PC-9 (cell line): ENCODE measurements around the gene NPM1. TPM values are rescaled to one million over a fixed set of nuclear protein-coding genes. Genes with fewer than 3 reads are reported as not detected.
A peak's percentile ranks its signal among the peaks of the same experiment; 100 is the strongest.

ENCODE experiments used
- BruUV-seq: library from RNA; stranded (reverse); fragments of 400-500 nt; replicated peaks from 2 replicates; lab custom pipeline; 2021; lab: Mats Ljungman, UMichigan
- CTCF ChIA-PET: fragments of 300-600 bp; sonication (Branson Sonifier 250); formaldehyde crosslinking; loops from one replicate; lab custom pipeline; 2022; ENCODE audit warnings: antibody characterized with exemption; lab: Charles Lee
- POLR2A ChIA-PET: fragments of 300-600 bp; sonication (Branson Sonifier 250); formaldehyde crosslinking; loops from one replicate; lab custom pipeline; 2022; ENCODE audit warnings: antibody characterized with exemption; ENCODE audit not compliant: unreplicated experiment; lab: Charles Lee
- DNase-seq, 2 experiments: peaks; one replicate each; pipeline versions ENCODE4 v3.0.0 to v3.0.0-alpha.2; 2015 to 2022; ENCODE audit warnings: mixed read lengths in 1 of 2
- H2AFZ ChIP-seq: fragments of 200-600 bp; sonication (generic); 2 replicates; pipeline ENCODE4 v1.8.1; 2017; ENCODE audit warnings: antibody characterized with exemption
- H3F3A ChIP-seq: fragments of 200-600 bp; sonication (generic); 2 replicates; pipeline ENCODE4 v1.8.1; 2017; ENCODE audit warnings: antibody characterized with exemption, mild to moderate bottlenecking, low read depth; ENCODE audit not compliant: insufficient read depth
- H3K27ac ChIP-seq: fragments of 200-600 bp; sonication (generic); 2 replicates; pipeline ENCODE4 v1.6.1; 2016; ENCODE audit warnings: mixed run types
- H3K27me3 ChIP-seq: fragments of 200-600 bp; sonication (generic); 2 replicates; pipeline ENCODE4 v1.6.1; 2016; ENCODE audit warnings: low read depth, mixed run types; ENCODE audit not compliant: insufficient read depth
- H3K36me3 ChIP-seq: fragments of 200-600 bp; sonication (generic); 2 replicates; pipeline ENCODE4 v1.6.1; 2016; ENCODE audit warnings: low read depth, mixed run types
- H3K4me1 ChIP-seq: fragments of 200-600 bp; sonication (generic); replicated peaks from 2 replicates; pipeline ENCODE4 v1.6.1; 2016; ENCODE audit warnings: mixed run types; ENCODE audit not compliant: insufficient read depth
- H3K4me2 ChIP-seq: fragments of 200-600 bp; sonication (generic); 2 replicates; pipeline ENCODE4 v1.6.1; 2017; ENCODE audit warnings: mixed run types
- H3K4me3 ChIP-seq: fragments of 200-600 bp; sonication (generic); 2 replicates; pipeline ENCODE4 v1.6.1; 2016; ENCODE audit warnings: mixed run types
- H3K79me2 ChIP-seq: fragments of 200-600 bp; sonication (generic); 2 replicates; pipeline ENCODE4 v1.6.1; 2017; ENCODE audit warnings: low read depth, mixed run types
- H3K9me2 ChIP-seq: fragments of 200-600 bp; sonication (generic); 2 replicates; pipeline ENCODE4 v1.8.1; 2017; ENCODE audit warnings: mild to moderate bottlenecking; ENCODE audit not compliant: insufficient read depth
- H3K9me3 ChIP-seq: fragments of 200-600 bp; sonication (generic); 2 replicates; pipeline ENCODE4 v1.8.1; 2016; ENCODE audit warnings: low read depth; ENCODE audit not compliant: insufficient read depth
- H4K20me1 ChIP-seq: fragments of 200-600 bp; sonication (generic); 2 replicates; pipeline ENCODE4 v1.8.1; 2017; ENCODE audit not compliant: insufficient read depth
- CTCF ChIP-seq: fragments of 200-600 bp; sonication (generic); conservative IDR thresholded peaks from 2 replicates; pipeline ENCODE4 v1.6.1; 2017; ENCODE audit warnings: mixed run types, antibody characterized with exemption, mild to moderate bottlenecking, moderate library complexity
- EZH2 ChIP-seq: fragments of 200-600 bp; sonication (generic); IDR thresholded peaks from 2 replicates; pipeline ENCODE4 v1.8.0; 2017; ENCODE audit warnings: antibody characterized with exemption, low read depth
- intact Hi-C: fragments of 100-400 bp; cut with micrococcal nuclease; formaldehyde crosslinking; loops from one replicate; pipeline ENCODE4 v1.10.0; 2022; ENCODE audit not compliant: unreplicated experiment
- total RNA-seq: library from RNA; stranded (reverse); gene quantifications from 2 replicates; pipeline ENCODE4 v1.2.3, GENCODE V29; 2021

NPM1 gene
- total RNA-seq, 1 experiment from 2014 or later, result 2,285 TPM

- H3K27me3 ChIP-seq, result no peaks in the 10 kb centered on the region
- intact Hi-C loops, result loop anchor here (1.0 kb wide), 1 partner anchor 97 kb away; no protein-coding TSS in a partner anchor
- H3K4me3 ChIP-seq, result no peak overlapping the region
- H3K9me3 ChIP-seq, result no peaks in the 10 kb centered on the region
- ChIA-PET POLR2A (interaction anchor here (0.6 kb wide), 1 partner anchor 827 kb away, joined by 4 read pairs; no protein-coding TSS in a partner anchor), CTCF (interaction anchor here (1.2 kb wide), 1 partner anchor 95 kb away, joined by 3 read pairs; no protein-coding TSS in a partner anchor)
- TF ChIP-seq CTCF (no peak), EZH2 (no peak)
- no peaks in the 10 kb centered on the region for H4K20me1 ChIP-seq
- no peak overlapping the region for H3K4me2 ChIP-seq
- no peak overlapping the region for H2AFZ ChIP-seq
- no peak overlapping the region for H3K27ac ChIP-seq
- peak; percentile 46 to 51 for DNase-seq
- H3F3A ChIP-seq, result no peaks in the 10 kb centered on the region
- 0 out of 2 replicates have a peak, but pooled peaks cover 12% of the 10 kb centered on the region for H3K4me1 ChIP-seq
- H3K36me3 ChIP-seq, result no peaks in the 10 kb centered on the region
- H3K9me2 ChIP-seq, result no peaks in the 10 kb centered on the region
- no peaks in the 10 kb centered on the region for H3K79me2 ChIP-seq
- BruUV-seq, result no TSS peak
Measured at GRCh38 chr5:171424726-171425125, 37.1 kb downstream of the NPM1 start.

GRCh38 chr5:171425596-171426244, 38.1 kb downstream of the NPM1 start:
- DNase-seq, result no peak
- Histone ChIP-seq H2AFZ (no peak overlapping the region), H3K4me1 (0 out of 2 replicates have a peak, but pooled peaks cover 7% of the 10 kb centered on the region), H3K9me3 (no peaks in the 10 kb centered on the region), H3K27ac (no peak overlapping the region), H3K27me3 (no peaks in the 10 kb centered on the region), H3K9me2 (no peaks in the 10 kb centered on the region), H3K4me2 (no peak overlapping the region), H3K79me2 (no peaks in the 10 kb centered on the region), H4K20me1 (no peaks in the 10 kb centered on the region), H3K36me3 (no peaks in the 10 kb centered on the region), H3F3A (no peaks in the 10 kb centered on the region), H3K4me3 (no peak overlapping the region)
- no TSS peak for BruUV-seq
- intact Hi-C loops, result loop anchor here (1.0 kb wide), 1 partner anchor 96 kb away; no protein-coding TSS in a partner anchor
- TF ChIP-seq CTCF (no peak), EZH2 (no peak)
- CTCF ChIA-PET, result no interaction called here
- POLR2A ChIA-PET, result no interaction called here

GRCh38 chr5:171426266-171426665, 38.6 kb downstream of the NPM1 start:
- TF ChIP-seq EZH2 (no peak), CTCF (no peak)
- Histone ChIP-seq H3K27ac (no peak overlapping the region), H3K9me2 (no peaks in the 10 kb centered on the region), H3K79me2 (no peaks in the 10 kb centered on the region), H3K4me3 (no peak overlapping the region), H2AFZ (no peak overlapping the region), H4K20me1 (no peaks in the 10 kb centered on the region), H3F3A (no peaks in the 10 kb centered on the region), H3K9me3 (no peaks in the 10 kb centered on the region), H3K36me3 (no peaks in the 10 kb centered on the region), H3K27me3 (no peaks in the 10 kb centered on the region), H3K4me1 (0 out of 2 replicates have a peak, but pooled peaks cover 5% of the 10 kb centered on the region), H3K4me2 (no peak overlapping the region)
- CTCF ChIA-PET, result no interaction called here
- intact Hi-C loops, result no loop called here
- POLR2A ChIA-PET, result no interaction called here
- no peak for DNase-seq
- BruUV-seq, result no TSS peak
